Mesendoderm (in vitro differentiated cells): Measurements from ENCODE around the gene PCNT.

Source experiments
- DNase-seq: peaks from one replicate; pipeline ENCODE4 v3.0.0; 2013
- H2AK5ac ChIP-seq: 2 replicates; pipeline ENCODE4 v1.6.1; 2013; ENCODE audit warnings: low read length, inconsistent platforms
- H2BK120ac ChIP-seq: 2 replicates; pipeline ENCODE4 v1.6.1; 2013; ENCODE audit warnings: low read depth, mild to moderate bottlenecking, low read length, moderate library complexity, mixed read lengths
- H2BK15ac ChIP-seq: replicated peaks from 2 replicates; pipeline ENCODE4 v1.6.1; 2013; ENCODE audit warnings: low read depth, mild to moderate bottlenecking, moderate library complexity
- H2BK5ac ChIP-seq: 2 replicates; pipeline ENCODE4 v1.6.1; 2013; ENCODE audit warnings: low read length, inconsistent platforms
- H3K18ac ChIP-seq: 2 replicates; pipeline ENCODE4 v1.6.1; 2013; ENCODE audit warnings: mild to moderate bottlenecking, low read length, mixed read lengths
- H3K23ac ChIP-seq: one replicate; pipeline ENCODE4 v1.6.1; 2013; ENCODE audit warnings: low read length
- H3K27ac ChIP-seq: 2 replicates; pipeline ENCODE4 v1.5.1; 2013; ENCODE audit warnings: low read depth, mild to moderate bottlenecking, inconsistent platforms, low read length, moderate library complexity
- H3K27me3 ChIP-seq: 2 replicates; pipeline ENCODE4 v1.6.1; 2013; ENCODE audit warnings: low read length, control low read depth, mild to moderate bottlenecking, inconsistent platforms; ENCODE audit not compliant: insufficient read depth, poor library complexity
- H3K36me3 ChIP-seq: 2 replicates; pipeline ENCODE4 v1.6.1; 2013; ENCODE audit warnings: low read length, inconsistent platforms; ENCODE audit not compliant: control insufficient read depth, insufficient read depth
- H3K4ac ChIP-seq: one replicate; pipeline ENCODE4 v1.6.1; 2013; ENCODE audit warnings: low read depth, mild to moderate bottlenecking, low read length, moderate library complexity
- H3K4me1 ChIP-seq: 2 replicates; pipeline ENCODE4 v1.6.1; 2013; ENCODE audit warnings: low read depth, low read length, inconsistent platforms; ENCODE audit not compliant: control insufficient read depth
- H3K4me2 ChIP-seq: 2 replicates; pipeline ENCODE4 v1.6.1; 2013; ENCODE audit warnings: low read length
- H3K4me3 ChIP-seq: 2 replicates; pipeline ENCODE4 v1.5.1; 2013; ENCODE audit warnings: mild to moderate bottlenecking, low read length
- H3K56ac ChIP-seq: one replicate; pipeline ENCODE4 v1.6.1; 2013; ENCODE audit warnings: low read length
- H3K79me1 ChIP-seq: 2 replicates; pipeline ENCODE4 v1.6.1; 2013; ENCODE audit warnings: low read length, inconsistent platforms
- H3K79me2 ChIP-seq: 2 replicates; pipeline ENCODE4 v1.6.1; 2013; ENCODE audit warnings: mild to moderate bottlenecking, low read length; ENCODE audit not compliant: control insufficient read depth, insufficient read depth
- H3K9ac ChIP-seq: 2 replicates; pipeline ENCODE4 v1.6.1; 2013; ENCODE audit warnings: low read length, inconsistent platforms
- H4K5ac ChIP-seq: one replicate; pipeline ENCODE4 v1.6.1; 2013; ENCODE audit warnings: low read length
- H4K8ac ChIP-seq: one replicate; pipeline ENCODE4 v1.6.1; 2013; ENCODE audit warnings: low read depth, mild to moderate bottlenecking, control low read depth, low read length, moderate library complexity
- WGBS: extraction: QIAGEN DNeasy Blood & Tissue Kit; methylation state at CpG from one replicate; pipeline ENCODE4 v1.1.7; 2013; ENCODE audit warnings: low lambda C conversion rate, missing lambda C conversion rate; ENCODE audit not compliant: insufficient coverage; ENCODE audit errors: extremely low coverage; 5-methylcytosine and 5-hydroxymethylcytosine counted together

PCNT gene

DNA sequence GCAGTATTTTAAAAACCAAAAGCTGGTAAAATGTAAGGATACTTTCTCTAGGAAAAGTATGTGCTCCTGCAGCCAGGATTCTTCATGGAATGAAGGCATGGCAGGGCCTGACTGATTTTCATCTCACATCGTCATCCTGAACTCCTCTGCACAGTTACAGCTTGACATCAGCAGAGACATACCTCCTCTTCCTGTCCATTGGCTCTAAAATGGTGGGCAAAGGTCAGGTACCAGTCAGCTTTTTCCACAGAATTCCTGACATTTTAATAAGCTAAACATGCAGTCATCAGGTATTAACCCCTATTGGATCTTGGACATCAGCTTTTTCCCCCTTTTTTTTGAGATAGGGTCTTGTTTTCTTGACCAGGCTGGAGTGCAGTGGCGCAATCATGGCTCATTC, 5.8 kb downstream of the PCNT start:
- H3K4me1 ChIP-seq: no peaks in the 10 kb centered on the region
- peaks cover 32% of the 10 kb centered on the region for H3K79me2 ChIP-seq
- H3K18ac ChIP-seq: no peak overlapping the region
- H3K4ac ChIP-seq: no peak overlapping the region
- no peak overlapping the region for H2BK5ac ChIP-seq
- H3K4me2 ChIP-seq: no peak overlapping the region
- no peak overlapping the region for H3K56ac ChIP-seq
- no peak for DNase-seq
- no peak overlapping the region for H3K23ac ChIP-seq
- H3K36me3 ChIP-seq: peaks cover 2% of the 10 kb centered on the region
- no peak overlapping the region for H2AK5ac ChIP-seq
- no peak overlapping the region for H3K9ac ChIP-seq
- no peak overlapping the region for H2BK15ac ChIP-seq
- no peak overlapping the region for H4K8ac ChIP-seq
- peaks cover 14% of the 10 kb centered on the region for H3K79me1 ChIP-seq
- H4K5ac ChIP-seq: no peak overlapping the region
- H3K4me3 ChIP-seq: no peak overlapping the region
- no peak overlapping the region for H2BK120ac ChIP-seq
- H3K27me3 ChIP-seq: no peaks in the 10 kb centered on the region
- no CpG with 5 or more reads among the region's 2 CpGs for WGBS
- no peak overlapping the region for H3K27ac ChIP-seq

DNA sequence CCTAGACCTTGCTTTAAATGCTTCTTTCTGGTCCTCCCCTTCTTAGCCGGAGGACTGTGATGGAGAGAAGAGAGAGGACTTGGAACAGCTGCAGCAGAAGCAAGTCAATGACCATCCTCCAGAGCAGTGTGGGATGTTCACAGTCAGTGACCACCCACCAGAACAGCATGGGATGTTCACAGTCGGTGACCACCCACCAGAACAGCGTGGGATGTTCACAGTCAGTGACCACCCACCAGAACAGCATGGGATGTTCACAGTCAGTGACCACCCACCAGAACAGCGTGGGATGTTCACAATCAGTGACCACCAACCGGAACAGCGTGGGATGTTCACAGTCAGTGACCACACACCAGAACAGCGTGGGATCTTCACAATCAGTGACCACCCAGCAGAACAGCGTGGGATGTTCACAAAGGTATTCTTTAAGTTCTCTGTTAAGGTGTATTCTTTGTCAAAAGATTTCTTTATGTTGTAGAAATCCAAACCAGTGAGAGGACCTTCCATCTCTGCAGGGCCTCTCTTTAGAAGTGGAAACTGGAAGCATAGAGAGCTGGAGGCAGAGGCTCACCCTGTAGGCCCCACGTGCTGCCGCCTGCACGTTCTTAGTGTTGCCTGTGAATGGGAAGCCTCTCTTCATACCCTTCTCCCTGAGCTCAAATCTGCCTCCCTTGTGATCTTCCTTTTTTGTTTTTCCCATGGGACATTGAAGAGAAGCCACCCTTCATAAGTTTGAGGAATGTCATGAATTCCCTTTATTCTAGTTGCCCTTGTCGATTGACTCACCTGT, 10.6 kb downstream of the PCNT start:
- H3K4me2 ChIP-seq: no peak overlapping the region
- no CpG with 5 or more reads among the region's 12 CpGs for WGBS
- DNase-seq: no peak
- H2BK15ac ChIP-seq: no peak overlapping the region
- H3K4ac ChIP-seq: no peak overlapping the region
- no peaks in the 10 kb centered on the region for H3K27me3 ChIP-seq
- no peak overlapping the region for H3K18ac ChIP-seq
- no peak overlapping the region for H2BK120ac ChIP-seq
- H2AK5ac ChIP-seq: no peak overlapping the region
- H3K79me1 ChIP-seq: peaks cover 14% of the 10 kb centered on the region
- H3K4me1 ChIP-seq: no peaks in the 10 kb centered on the region
- H3K23ac ChIP-seq: no peak overlapping the region
- peaks cover 7% of the 10 kb centered on the region for H3K79me2 ChIP-seq
- no peak overlapping the region for H3K56ac ChIP-seq
- H3K36me3 ChIP-seq: peaks cover 8% of the 10 kb centered on the region
- no peak overlapping the region for H3K27ac ChIP-seq
- no peak overlapping the region for H4K5ac ChIP-seq
- H4K8ac ChIP-seq: no peak overlapping the region
- H3K4me3 ChIP-seq: no peak overlapping the region
- no peak overlapping the region for H3K9ac ChIP-seq
- H2BK5ac ChIP-seq: no peak overlapping the region

- DNase-seq: no peak
- Histone ChIP-seq H4K5ac (no peak overlapping the region), H3K56ac (no peak overlapping the region), H3K4me2 (no peak overlapping the region), H2BK5ac (no peak overlapping the region), H3K9ac (no peak overlapping the region), H3K4me1 (no peaks in the 10 kb centered on the region), H2AK5ac (no peak overlapping the region), H3K79me1 (peaks cover 13% of the 10 kb centered on the region), H3K4ac (no peak overlapping the region), H3K23ac (no peak overlapping the region), H3K4me3 (no peak overlapping the region), H3K27ac (no peak overlapping the region), H3K18ac (no peak overlapping the region), H3K27me3 (no peaks in the 10 kb centered on the region), H4K8ac (no peak overlapping the region), H2BK15ac (no peak overlapping the region), H2BK120ac (no peak overlapping the region), H3K36me3 (peaks cover 8% of the 10 kb centered on the region), H3K79me2 (peaks cover 2% of the 10 kb centered on the region)
- no CpG with 5 or more reads among the region's 3 CpGs for WGBS
Observed at GRCh38 chr21:46336603-46337002, 12.6 kb downstream of the PCNT start.

- WGBS: no CpG with 5 or more reads among the region's 8 CpGs
- no peak overlapping the region for H3K27ac ChIP-seq
- H3K4me3 ChIP-seq: no peak overlapping the region
- no peak overlapping the region for H2BK120ac ChIP-seq
- no peak overlapping the region for H4K8ac ChIP-seq
- peaks cover 12% of the 10 kb centered on the region for H3K79me1 ChIP-seq
- peaks cover 2% of the 10 kb centered on the region for H3K79me2 ChIP-seq
- no peak overlapping the region for H2BK5ac ChIP-seq
- no peak overlapping the region for H2BK15ac ChIP-seq
- no peak overlapping the region for H3K4me2 ChIP-seq
- no peaks in the 10 kb centered on the region for H3K27me3 ChIP-seq
- no peak overlapping the region for H3K9ac ChIP-seq
- H2AK5ac ChIP-seq: no peak overlapping the region
- H4K5ac ChIP-seq: no peak overlapping the region
- H3K18ac ChIP-seq: no peak overlapping the region
- H3K56ac ChIP-seq: no peak overlapping the region
- peaks cover 8% of the 10 kb centered on the region for H3K36me3 ChIP-seq
- no peak overlapping the region for H3K23ac ChIP-seq
- no peak for DNase-seq
- no peak overlapping the region for H3K4ac ChIP-seq
- H3K4me1 ChIP-seq: no peaks in the 10 kb centered on the region
Observed at GRCh38 chr21:46340998-46341397, 17.0 kb downstream of the PCNT start.

DNA sequence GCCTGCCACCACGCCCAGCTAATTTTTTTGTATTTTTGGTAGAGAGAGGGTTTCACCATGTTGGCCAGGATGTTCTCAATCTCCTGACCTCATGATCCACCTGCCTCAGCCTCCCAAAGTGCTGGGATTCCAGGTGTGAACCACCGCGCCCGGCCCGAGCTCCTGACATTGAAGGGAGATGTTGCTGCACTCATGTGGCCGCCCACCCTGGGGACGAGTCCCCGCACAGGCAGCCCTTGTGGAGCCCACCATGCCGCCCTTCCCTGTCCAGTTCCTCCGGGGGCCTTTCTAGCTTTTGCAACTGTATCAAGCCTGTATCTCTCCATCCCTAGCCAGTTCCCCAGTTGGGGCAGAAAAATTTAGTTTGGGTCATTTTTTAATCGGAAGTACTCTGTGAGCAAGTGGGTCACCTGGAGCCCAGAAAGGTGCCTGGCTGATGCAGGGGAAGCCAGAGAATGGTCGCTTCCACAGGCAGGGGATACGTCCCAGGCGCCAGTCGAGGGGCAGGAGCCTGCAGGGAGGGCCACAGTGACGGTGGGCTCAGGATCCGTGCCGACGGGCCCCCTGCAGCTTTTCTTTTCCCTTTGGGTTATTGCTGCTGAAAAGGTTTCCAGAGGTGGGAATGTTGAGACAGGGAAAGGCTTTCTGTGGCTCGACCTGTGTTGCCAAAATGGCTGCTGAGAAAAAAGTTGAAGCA, 20.4 kb downstream of the PCNT start:
- H3K4me2 ChIP-seq: no peak overlapping the region
- no peaks in the 10 kb centered on the region for H3K27me3 ChIP-seq
- H4K5ac ChIP-seq: no peak overlapping the region
- H3K9ac ChIP-seq: no peak overlapping the region
- H2BK15ac ChIP-seq: no peak overlapping the region
- no peak overlapping the region for H3K23ac ChIP-seq
- no peak overlapping the region for H4K8ac ChIP-seq
- H2AK5ac ChIP-seq: no peak overlapping the region
- peaks cover 2% of the 10 kb centered on the region for H3K79me2 ChIP-seq
- H3K4me1 ChIP-seq: no peaks in the 10 kb centered on the region
- no peak overlapping the region for H2BK120ac ChIP-seq
- H3K27ac ChIP-seq: no peak overlapping the region
- no CpG with 5 or more reads among the region's 20 CpGs for WGBS
- no peak overlapping the region for H3K56ac ChIP-seq
- DNase-seq: no peak
- H2BK5ac ChIP-seq: no peak overlapping the region
- peaks cover 12% of the 10 kb centered on the region for H3K36me3 ChIP-seq
- no peak overlapping the region for H3K18ac ChIP-seq
- H3K4me3 ChIP-seq: no peak overlapping the region
- peaks cover 12% of the 10 kb centered on the region for H3K79me1 ChIP-seq
- H3K4ac ChIP-seq: no peak overlapping the region
